ENCODE measurements around the gene SLC20A1.

DNA sequence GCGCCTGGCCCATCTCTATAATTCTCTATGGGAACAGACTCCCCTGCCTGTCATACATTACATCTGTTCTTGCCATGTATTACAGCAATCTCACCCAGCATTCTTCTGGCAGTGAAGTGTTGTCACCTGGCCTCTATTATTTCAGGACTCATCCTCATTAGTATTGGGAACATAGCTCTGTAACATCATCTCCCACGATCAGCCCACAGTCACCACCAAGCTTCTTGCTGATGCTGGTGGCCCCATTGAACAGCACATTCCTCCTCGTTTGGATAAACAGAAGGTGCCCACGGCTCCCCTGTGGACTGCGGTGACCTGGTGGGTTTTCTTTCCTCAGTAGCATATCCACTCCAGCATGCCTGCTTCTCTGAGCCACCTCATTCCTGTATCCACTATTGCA lies 39.8 kb upstream of the SLC20A1 start:
- TF ChIP-seq, protein P1, sequence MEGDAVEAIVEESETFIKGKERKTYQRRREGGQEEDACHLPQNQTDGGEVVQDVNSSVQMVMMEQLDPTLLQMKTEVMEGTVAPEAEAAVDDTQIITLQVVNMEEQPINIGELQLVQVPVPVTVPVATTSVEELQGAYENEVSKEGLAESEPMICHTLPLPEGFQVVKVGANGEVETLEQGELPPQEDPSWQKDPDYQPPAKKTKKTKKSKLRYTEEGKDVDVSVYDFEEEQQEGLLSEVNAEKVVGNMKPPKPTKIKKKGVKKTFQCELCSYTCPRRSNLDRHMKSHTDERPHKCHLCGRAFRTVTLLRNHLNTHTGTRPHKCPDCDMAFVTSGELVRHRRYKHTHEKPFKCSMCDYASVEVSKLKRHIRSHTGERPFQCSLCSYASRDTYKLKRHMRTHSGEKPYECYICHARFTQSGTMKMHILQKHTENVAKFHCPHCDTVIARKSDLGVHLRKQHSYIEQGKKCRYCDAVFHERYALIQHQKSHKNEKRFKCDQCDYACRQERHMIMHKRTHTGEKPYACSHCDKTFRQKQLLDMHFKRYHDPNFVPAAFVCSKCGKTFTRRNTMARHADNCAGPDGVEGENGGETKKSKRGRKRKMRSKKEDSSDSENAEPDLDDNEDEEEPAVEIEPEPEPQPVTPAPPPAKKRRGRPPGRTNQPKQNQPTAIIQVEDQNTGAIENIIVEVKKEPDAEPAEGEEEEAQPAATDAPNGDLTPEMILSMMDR (IDR thresholded peaks at IDR 0.05), result no peak
- TF ChIP-seq POLR2AphosphoS5 (IDR thresholded peaks at IDR 0.05) (no peak), POLR2A (IDR thresholded peaks at IDR 0.05) (no peak), EP300 (IDR thresholded peaks at IDR 0.05; ENCODE audit: low read depth) (no peak)
